ENCODE data around the gene CRTAC1. TPM values are rescaled to one million over a fixed set of nuclear protein-coding genes. Genes with fewer than 3 reads are reported as not detected.

Gene CRTAC1
- total RNA-seq, 1 experiment from 2014 or later, result 0.46 TPM

- H2BK5ac ChIP-seq (ENCODE audit: insufficient read length, low read length), result no peak overlapping the region
- no peaks in the 10 kb centered on the region for H4K20me1 ChIP-seq (ENCODE audit: control insufficient read depth, insufficient read depth, insufficient read length)
- Mint-ChIP-seq H3K9me3 (no peaks in the 10 kb centered on the region; a peak in 2 of 5 replicates), H3K4me1 (peaks cover 12 to 21% of the 10 kb centered on the region in 2 experiments; a peak in 3 of 4 replicates), H3K27me3 (ENCODE audit: low read depth) (peaks cover 97% of the 10 kb centered on the region), H3K27ac (no peak overlapping the region), H3K4me3 (no peak overlapping the region), H3K36me3 (ENCODE audit: insufficient read depth in 1 of 3, low read depth in 3 of 3) (no peaks in the 10 kb centered on the region; a peak in 1 of 7 replicates)
- peaks cover 50% of the 10 kb centered on the region for H3K27me3 ChIP-seq (ENCODE audit: insufficient read depth, low read length)
- no CpG with 5 or more reads among the region's 1 CpG for WGBS (ENCODE audit: extremely low coverage, insufficient read length, low lambda C conversion rate)
- no peak overlapping the region for H2BK20ac ChIP-seq (ENCODE audit: low read depth, low read length, poor library complexity, severe bottlenecking)
- H3K23ac ChIP-seq (ENCODE audit: insufficient read length, low read depth, low read length), result no peak overlapping the region
- H2BK15ac ChIP-seq (ENCODE audit: low read depth, low read length), result no peak overlapping the region
- no peak overlapping the region for H4K8ac ChIP-seq (replicated peaks; ENCODE audit: insufficient read length, low read depth, low read length)
- no peak overlapping the region for H2AFZ ChIP-seq (ENCODE audit: low read length)
- TF ChIP-seq CTCF (conservative IDR thresholded peaks at IDR 0.05), result no peak
- H3K23me2 ChIP-seq (ENCODE audit: insufficient read length, low read depth, low read length, poor library complexity, severe bottlenecking), result peaks cover 3% of the 10 kb centered on the region
- no peak overlapping the region for H3K4me2 ChIP-seq (ENCODE audit: insufficient read depth, insufficient read length, low read length)
- H3T11ph ChIP-seq (ENCODE audit: low read length), result no peak overlapping the region
- no peaks in the 10 kb centered on the region for H3K9me3 ChIP-seq (ENCODE audit: control insufficient read depth, low read depth, low read length)
- no peak overlapping the region for H3K18ac ChIP-seq (ENCODE audit: insufficient read length, low read depth, low read length)
- no peak overlapping the region for H3K27ac ChIP-seq (ENCODE audit: insufficient read length, low read depth, low read length)
- H2BK120ac ChIP-seq (ENCODE audit: low read depth, low read length, poor library complexity, severe bottlenecking), result no peak overlapping the region
- H2BK12ac ChIP-seq (ENCODE audit: insufficient read length, low read depth, low read length), result no peak overlapping the region
- H3K79me1 ChIP-seq (ENCODE audit: insufficient read depth, low read depth, low read length, poor library complexity, severe bottlenecking), result no peaks in the 10 kb centered on the region
- no peak overlapping the region for H3K56ac ChIP-seq (ENCODE audit: insufficient read length, low read depth, low read length)
- no peak overlapping the region for H4K91ac ChIP-seq (ENCODE audit: insufficient read length, low read depth, low read length)
- H3K9ac ChIP-seq (ENCODE audit: extremely low read depth, insufficient read length, low read length), result no peak overlapping the region
- no peak for DNase-seq
- H3K4me1 ChIP-seq (ENCODE audit: insufficient read depth, low read length), result no peaks in the 10 kb centered on the region
- no peaks in the 10 kb centered on the region for H3K79me2 ChIP-seq (ENCODE audit: insufficient read depth, low read length)
- no peak overlapping the region for H2AK5ac ChIP-seq (ENCODE audit: insufficient read length, low read length)
- H4K5ac ChIP-seq (ENCODE audit: insufficient read length, low read depth, low read length), result no peak overlapping the region
- no peak overlapping the region for H3K14ac ChIP-seq (ENCODE audit: insufficient read depth, low read length)
- H3K4ac ChIP-seq (ENCODE audit: low read depth, low read length), result no peak overlapping the region
These were observed 5.2 kb upstream of the CRTAC1 start for GRCh38 chr10:98035599-98035998.

Measured in H9 (cell line).